Astrocyte (in vitro differentiated cells and primary cell): Measurements from ENCODE around the gene PTPN13.

Source experiments
- CTCF ChIP-seq: IDR thresholded peaks from 2 replicates; pipeline ENCODE4 v1.5.1; 2011; ENCODE audit warnings: low read depth, mild to moderate bottlenecking, inconsistent platforms, low read length, moderate library complexity; ENCODE audit not compliant: insufficient read depth
- EZH2 ChIP-seq: IDR thresholded peaks from 2 replicates; pipeline ENCODE4 v1.6.1; 2012; ENCODE audit warnings: mild to moderate bottlenecking, low read length, inconsistent platforms; ENCODE audit not compliant: insufficient read depth

GRCh38 chr4:86644892-86645291, 50.8 kb downstream of the PTPN13 start:
- TF ChIP-seq CTCF, result no peak
- no peak for TF ChIP-seq EZH2
